ENCODE measurements around the gene AIF1. TPM values are rescaled to one million over a fixed set of nuclear protein-coding genes. Genes with fewer than 3 reads are reported as not detected.
A peak's percentile ranks its signal among the peaks of the same experiment; 100 is the strongest.

Gene AIF1
- total RNA-seq, 1 donor from 2014 or later = 3.1 TPM

- H3K4me3 Mint-ChIP-seq (ENCODE audit: low read depth) = no peak overlapping the region
- no peak overlapping the region for H3K27ac Mint-ChIP-seq
- no peak for TF ChIP-seq CTCF (IDR thresholded peaks at IDR 0.05; ENCODE audit: unreplicated experiment)
- peaks cover 52% of the 10 kb centered on the region for H3K27me3 Mint-ChIP-seq
- DNase-seq (ENCODE audit: low spot score, unreplicated experiment) = no peak
- peaks cover 11% of the 10 kb centered on the region for H3K4me1 Mint-ChIP-seq (ENCODE audit: low read depth)
- no peaks in the 10 kb centered on the region for H3K9me3 Mint-ChIP-seq (ENCODE audit: low read depth)
- H3K36me3 Mint-ChIP-seq (ENCODE audit: insufficient read depth) = no peaks in the 10 kb centered on the region
Measured at GRCh38 chr6:31579546-31580437, 35.2 kb upstream of the AIF1 start.

- H3K27ac Mint-ChIP-seq = no peak overlapping the region
- peaks cover 11% of the 10 kb centered on the region for H3K4me1 Mint-ChIP-seq (ENCODE audit: low read depth)
- H3K27me3 Mint-ChIP-seq = peaks cover 51% of the 10 kb centered on the region
- no peaks in the 10 kb centered on the region for H3K9me3 Mint-ChIP-seq (ENCODE audit: low read depth)
- peak overlapping the region; percentile 92 for H3K4me3 Mint-ChIP-seq (ENCODE audit: low read depth)
- TF ChIP-seq CTCF (IDR thresholded peaks at IDR 0.05; ENCODE audit: unreplicated experiment) = no peak
- no peak for DNase-seq (ENCODE audit: low spot score, unreplicated experiment)
- no peaks in the 10 kb centered on the region for H3K36me3 Mint-ChIP-seq (ENCODE audit: insufficient read depth)
Measured at GRCh38 chr6:31580438-31580740, 34.6 kb upstream of the AIF1 start.

GRCh38 chr6:31580807-31581433, 34.1 kb upstream of the AIF1 start:
- H3K27me3 Mint-ChIP-seq = peaks cover 49% of the 10 kb centered on the region
- peak overlapping the region; percentile 92 for H3K27ac Mint-ChIP-seq
- DNase-seq (ENCODE audit: low spot score, unreplicated experiment) = peak; percentile 89
- peak overlapping the region; percentile 92 for H3K4me3 Mint-ChIP-seq (ENCODE audit: low read depth)
- TF ChIP-seq CTCF (IDR thresholded peaks at IDR 0.05; ENCODE audit: unreplicated experiment) = peak; percentile 100
- H3K9me3 Mint-ChIP-seq (ENCODE audit: low read depth) = no peaks in the 10 kb centered on the region
- H3K36me3 Mint-ChIP-seq (ENCODE audit: insufficient read depth) = no peaks in the 10 kb centered on the region
- H3K4me1 Mint-ChIP-seq (ENCODE audit: low read depth) = peaks cover 11% of the 10 kb centered on the region

- Mint-ChIP-seq H3K9me3 (ENCODE audit: low read depth) (no peaks in the 10 kb centered on the region), H3K36me3 (ENCODE audit: insufficient read depth) (no peaks in the 10 kb centered on the region), H3K4me3 (ENCODE audit: low read depth) (peak overlapping the region; percentile 92), H3K27ac (peak overlapping the region; percentile 92), H3K4me1 (ENCODE audit: low read depth) (peaks cover 11% of the 10 kb centered on the region), H3K27me3 (peaks cover 43% of the 10 kb centered on the region)
- no peak for DNase-seq (ENCODE audit: low spot score, unreplicated experiment)
- TF ChIP-seq CTCF (IDR thresholded peaks at IDR 0.05; ENCODE audit: unreplicated experiment) = no peak
Measured at GRCh38 chr6:31581434-31582229, 33.4 kb upstream of the AIF1 start.

GRCh38 chr6:31582230-31582643, 32.8 kb upstream of the AIF1 start, which contains the start of gene LTB:
TSS of gene LTB (minus strand) at chr6:31582424. CDS start at chr6:31582417, 7 bp downstream.
- H3K27me3 Mint-ChIP-seq = peaks cover 45% of the 10 kb centered on the region
- H3K4me3 Mint-ChIP-seq (ENCODE audit: low read depth) = peak within 1 kb of the TSS; percentile 92
- peak within 1 kb of the TSS; percentile 92 for H3K27ac Mint-ChIP-seq
- H3K9me3 Mint-ChIP-seq (ENCODE audit: low read depth) = no peaks in the 10 kb centered on the region
- no peak for DNase-seq (ENCODE audit: low spot score, unreplicated experiment)
- no peaks in the 10 kb centered on the region for H3K36me3 Mint-ChIP-seq (ENCODE audit: insufficient read depth)
- peaks cover 11% of the 10 kb centered on the region for H3K4me1 Mint-ChIP-seq (ENCODE audit: low read depth)
- TF ChIP-seq CTCF (IDR thresholded peaks at IDR 0.05; ENCODE audit: unreplicated experiment) = no peak
